ENCODE results near the gene TMCO4. TPM values are rescaled to one million over a fixed set of nuclear protein-coding genes. Genes with fewer than 3 reads are reported as not detected.
"Not testable (repeated sequence)": the region's sequence is repeated elsewhere in the genome, so short reads cannot be mapped to it uniquely, and the experiment has no call there.

Gene TMCO4
- polyA plus RNA-seq, 4 donors = 13.1 to 59.0 (median 37.0) TPM

GRCh38 chr1:19637606-19638005 lies 162.1 kb downstream of the TMCO4 start:
- DNase-seq = no peak
- Histone ChIP-seq H3K4me3 (ENCODE audit: low read depth in 1 of 3, low read length in 3 of 3) (no peak overlapping the region), H3K9me3 (ENCODE audit: control insufficient read depth in 2 of 2, insufficient read depth in 1 of 2, low read depth in 1 of 2, low read length in 1 of 2) (no peaks in the 10 kb centered on the region), H3K27ac (ENCODE audit: low read depth in 1 of 3, low read length in 2 of 3) (no peak overlapping the region), H3K4me1 (ENCODE audit: control insufficient read depth in 3 of 3, insufficient read depth in 2 of 3, low read depth in 1 of 3, low read length in 2 of 3) (peaks cover 0 to 10% (median 0%) of the 10 kb centered on the region in 3 donors), H3K27me3 (ENCODE audit: control insufficient read depth in 3 of 3, insufficient read depth in 3 of 3, low read length in 3 of 3) (no peaks in the 10 kb centered on the region), H3K36me3 (ENCODE audit: control insufficient read depth in 3 of 3, insufficient read depth in 2 of 3, low read depth in 1 of 3, low read length in 3 of 3) (no peaks in the 10 kb centered on the region)
- no peak for FAIRE-seq
- 82 to 94% (median 88%) methylated on average over 9 to 10 of the region's 10 CpGs for WGBS, 3 donors

DNA sequence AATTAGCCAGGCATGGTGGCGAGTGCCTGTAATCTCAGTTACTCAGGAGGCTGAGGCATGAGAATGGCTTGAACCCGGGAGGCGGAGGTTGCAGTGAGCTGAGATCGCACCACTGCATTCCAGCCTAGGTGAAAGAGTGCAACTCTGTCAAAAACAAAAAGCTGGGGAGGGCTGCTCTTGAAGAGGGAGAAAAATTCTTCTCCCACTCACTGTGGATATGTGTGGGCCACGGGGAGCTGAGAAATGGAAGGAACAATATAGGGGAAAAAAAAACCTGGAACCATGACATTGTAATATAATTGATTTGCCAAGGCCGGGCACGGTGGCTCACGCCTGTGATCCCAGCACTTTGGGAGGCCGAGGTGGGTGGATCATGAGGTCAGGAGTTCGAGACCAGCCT lies 163.0 kb downstream of the TMCO4 start:
- not testable (repeated sequence) for H3K36me3 ChIP-seq (ENCODE audit: control insufficient read depth in 3 of 3, insufficient read depth in 2 of 3, low read depth in 1 of 3, low read length in 3 of 3); H3K27ac ChIP-seq (ENCODE audit: low read depth in 1 of 3, low read length in 2 of 3); DNase-seq; H3K27me3 ChIP-seq (ENCODE audit: control insufficient read depth in 3 of 3, insufficient read depth in 3 of 3, low read length in 3 of 3); H3K4me1 ChIP-seq (ENCODE audit: control insufficient read depth in 3 of 3, insufficient read depth in 2 of 3, low read depth in 1 of 3, low read length in 2 of 3); H3K4me3 ChIP-seq (ENCODE audit: low read depth in 1 of 3, low read length in 3 of 3); H3K9me3 ChIP-seq (ENCODE audit: control insufficient read depth in 2 of 2, insufficient read depth in 1 of 2, low read depth in 1 of 2, low read length in 1 of 2); FAIRE-seq
- WGBS, 3 donors = 91 to 94% (median 93%) methylated on average over 10 of the region's 10 CpGs

GRCh38 chr1:19636065-19636464 lies 163.7 kb downstream of the TMCO4 start:
- Histone ChIP-seq H3K4me1 (ENCODE audit: control insufficient read depth in 3 of 3, insufficient read depth in 2 of 3, low read depth in 1 of 3, low read length in 2 of 3) (peaks cover 0 to 10% (median 0%) of the 10 kb centered on the region in 3 donors), H3K9me3 (ENCODE audit: control insufficient read depth in 2 of 2, insufficient read depth in 1 of 2, low read depth in 1 of 2, low read length in 1 of 2) (no peaks in the 10 kb centered on the region), H3K27me3 (ENCODE audit: control insufficient read depth in 3 of 3, insufficient read depth in 3 of 3, low read length in 3 of 3) (no peaks in the 10 kb centered on the region), H3K27ac (ENCODE audit: low read depth in 1 of 3, low read length in 2 of 3) (no peak overlapping the region), H3K4me3 (ENCODE audit: low read depth in 1 of 3, low read length in 3 of 3) (no peak overlapping the region), H3K36me3 (ENCODE audit: control insufficient read depth in 3 of 3, insufficient read depth in 2 of 3, low read depth in 1 of 3, low read length in 3 of 3) (no peaks in the 10 kb centered on the region)
- 88 to 93% (median 91%) methylated on average over 5 of the region's 5 CpGs for WGBS, 3 donors
- FAIRE-seq (no peak), DNase-seq (no peak)

- H3K27me3 ChIP-seq (ENCODE audit: control insufficient read depth in 3 of 3, insufficient read depth in 3 of 3, low read length in 3 of 3) = no peaks in the 10 kb centered on the region
- H3K27ac ChIP-seq (ENCODE audit: low read depth in 1 of 3, low read length in 2 of 3) = no peak overlapping the region
- H3K4me1 ChIP-seq (ENCODE audit: control insufficient read depth in 3 of 3, insufficient read depth in 2 of 3, low read depth in 1 of 3, low read length in 2 of 3) = peaks cover 0 to 7% (median 0%) of the 10 kb centered on the region in 3 donors
- DNase-seq (no peak), FAIRE-seq (no peak)
- H3K9me3 ChIP-seq (ENCODE audit: control insufficient read depth in 2 of 2, insufficient read depth in 1 of 2, low read depth in 1 of 2, low read length in 1 of 2) = no peaks in the 10 kb centered on the region
- H3K4me3 ChIP-seq (ENCODE audit: low read depth in 1 of 3, low read length in 3 of 3) = no peak overlapping the region
- WGBS, 3 donors = 92 to 94% (median 94%) methylated on average over 4 of the region's 4 CpGs
- no peaks in the 10 kb centered on the region for H3K36me3 ChIP-seq (ENCODE audit: control insufficient read depth in 3 of 3, insufficient read depth in 2 of 3, low read depth in 1 of 3, low read length in 3 of 3)
Observed at GRCh38 chr1:19635646-19636045, 164.1 kb downstream of the TMCO4 start.

GRCh38 chr1:19635064-19635463 lies 164.7 kb downstream of the TMCO4 start:
- not testable (repeated sequence) for H3K9me3 ChIP-seq (ENCODE audit: control insufficient read depth in 2 of 2, insufficient read depth in 1 of 2, low read depth in 1 of 2, low read length in 1 of 2); FAIRE-seq; H3K36me3 ChIP-seq (ENCODE audit: control insufficient read depth in 3 of 3, insufficient read depth in 2 of 3, low read depth in 1 of 3, low read length in 3 of 3); DNase-seq; H3K4me3 ChIP-seq (ENCODE audit: low read depth in 1 of 3, low read length in 3 of 3); H3K27me3 ChIP-seq (ENCODE audit: control insufficient read depth in 3 of 3, insufficient read depth in 3 of 3, low read length in 3 of 3); H3K4me1 ChIP-seq (ENCODE audit: control insufficient read depth in 3 of 3, insufficient read depth in 2 of 3, low read depth in 1 of 3, low read length in 2 of 3); H3K27ac ChIP-seq (ENCODE audit: low read depth in 1 of 3, low read length in 2 of 3)
- 92 to 97% (median 96%) methylated on average over 9 of the region's 9 CpGs for WGBS, 3 donors

DNA sequence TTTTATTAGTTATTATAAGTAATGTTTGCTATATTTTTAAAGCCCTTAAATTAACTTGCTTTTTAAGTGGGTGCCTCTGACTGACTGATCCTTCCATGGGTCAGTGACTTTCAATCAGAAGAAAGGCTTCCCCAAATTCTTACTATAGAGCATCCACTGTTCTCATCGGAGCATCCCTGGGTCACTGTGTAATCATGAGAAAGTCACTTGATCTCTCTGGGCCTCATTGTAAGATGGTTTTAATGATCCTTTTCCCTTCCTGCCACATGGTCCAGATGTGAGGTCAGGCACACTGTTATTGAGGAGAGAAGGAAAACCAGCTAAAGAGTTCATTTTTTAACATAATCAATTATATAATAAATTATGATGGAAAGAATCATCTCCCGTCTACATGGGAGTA lies 166.6 kb downstream of the TMCO4 start:
- WGBS, 3 donors = 93 to 96% (median 93%) methylated on average over 2 of the region's 2 CpGs
- H3K27ac ChIP-seq (ENCODE audit: low read depth in 1 of 3, low read length in 2 of 3) = no peak overlapping the region
- H3K36me3 ChIP-seq (ENCODE audit: control insufficient read depth in 3 of 3, insufficient read depth in 2 of 3, low read depth in 1 of 3, low read length in 3 of 3) = peaks cover 0 to 7% (median 0%) of the 10 kb centered on the region in 3 donors
- FAIRE-seq = no peak
- no peak for DNase-seq
- H3K9me3 ChIP-seq (ENCODE audit: control insufficient read depth in 2 of 2, insufficient read depth in 1 of 2, low read depth in 1 of 2, low read length in 1 of 2) = no peaks in the 10 kb centered on the region
- H3K27me3 ChIP-seq (ENCODE audit: control insufficient read depth in 3 of 3, insufficient read depth in 3 of 3, low read length in 3 of 3) = no peaks in the 10 kb centered on the region
- H3K4me3 ChIP-seq (ENCODE audit: low read depth in 1 of 3, low read length in 3 of 3) = no peak overlapping the region
- no peaks in the 10 kb centered on the region for H3K4me1 ChIP-seq (ENCODE audit: control insufficient read depth in 3 of 3, insufficient read depth in 2 of 3, low read depth in 1 of 3, low read length in 2 of 3)

Other genes starting within 250 kb of the TMCO4 start
- 100 to 1,000 TPM in 3 of 4 donors, 10 to 100 TPM in 1; 60.6 to 503 (median 474) TPM for gene NBL1, start 155.6 kb downstream of the TMCO4 start, polyA plus RNA-seq
- gene HTR6, start 135.0 kb downstream of the TMCO4 start, polyA plus RNA-seq = under 1 TPM in 2 of 4 donors, not detected in 2; 0.01 to 0.03 TPM
- 100 to 1,000 TPM in 2 of 4 donors, 10 to 100 TPM in 2; 41.8 to 257 (median 104) TPM for gene RNF186, start 15.4 kb upstream of the TMCO4 start, polyA plus RNA-seq
- 10 to 100 TPM in 1 of 4 donors, 1 to 10 TPM in 3; 2.2 to 21.4 (median 3.1) TPM for gene OTUD3, start 82.5 kb upstream of the TMCO4 start, polyA plus RNA-seq
- not detected for gene PLA2G2E, start 123.7 kb upstream of the TMCO4 start, polyA plus RNA-seq
- gene PLA2G2A, start 179.7 kb upstream of the TMCO4 start, polyA plus RNA-seq = 1,000 to 10,000 TPM in 1 of 4 donors, 100 to 1,000 TPM in 2, 10 to 100 TPM in 1; 83.6 to 1,925 (median 293) TPM

Data from small intestine (tissue), 7 donors.